NCI-H1694 treated with DMSO at 0.1 percent for 48 hours (cell line): ENCODE measurements around the gene IGBP1.
"Not testable (repeated sequence)": the region's sequence is repeated elsewhere in the genome, so short reads cannot be mapped to it uniquely, and the experiment has no call there.

Experiments used
- DNase-seq: peaks from one replicate; lab custom pipeline; 2025; lab: John Stamatoyannopoulos, UW

IGBP1 gene

GRCh38 chrX:70166601-70167590 is 33.6 kb downstream of the IGBP1 start:
- DNase-seq: no peak

- no peak for DNase-seq
Measured at GRCh38 chrX:70168238-70169188, 35.3 kb downstream of the IGBP1 start.

- DNase-seq: no peak
Measured at GRCh38 chrX:70169281-70169680, 36.0 kb downstream of the IGBP1 start.

- no peak for DNase-seq
Measured at GRCh38 chrX:70171624-70172023, 38.4 kb downstream of the IGBP1 start.

GRCh38 chrX:70172221-70172620 is 39.0 kb downstream of the IGBP1 start:
- DNase-seq: no peak

- no peak for DNase-seq
Measured at GRCh38 chrX:70172964-70173363, 39.7 kb downstream of the IGBP1 start.

- no peak for DNase-seq
Measured at GRCh38 chrX:70174754-70175153, 41.5 kb downstream of the IGBP1 start.

GRCh38 chrX:70175338-70175737 is 42.1 kb downstream of the IGBP1 start:
- no peak for DNase-seq

GRCh38 chrX:70176938-70177533 is 43.8 kb downstream of the IGBP1 start, which contains the start of gene DGAT2L6:
DGAT2L6 (plus strand) TSS chrX:70177483; CDS start chrX:70177583, 100 bp downstream.
- no peak for DNase-seq

- no peak for DNase-seq
Measured at GRCh38 chrX:70183091-70183490, 49.8 kb downstream of the IGBP1 start.

- no peak for DNase-seq
Measured at GRCh38 chrX:70190225-70190624, 57.0 kb downstream of the IGBP1 start.

GRCh38 chrX:70196961-70197720 is 63.9 kb downstream of the IGBP1 start:
- DNase-seq: peak; percentile 37

GRCh38 chrX:70201732-70202131 is 68.5 kb downstream of the IGBP1 start:
- no peak for DNase-seq

- DNase-seq: no peak
Measured at GRCh38 chrX:70208479-70208878, 75.2 kb downstream of the IGBP1 start.

- DNase-seq: not testable (repeated sequence)
Measured at GRCh38 chrX:70209570-70209969, 76.3 kb downstream of the IGBP1 start.
